ENCODE results near the gene ZNF714.
A peak's percentile ranks its signal among the peaks of the same experiment; 100 is the strongest.

ZNF714 gene

DNA sequence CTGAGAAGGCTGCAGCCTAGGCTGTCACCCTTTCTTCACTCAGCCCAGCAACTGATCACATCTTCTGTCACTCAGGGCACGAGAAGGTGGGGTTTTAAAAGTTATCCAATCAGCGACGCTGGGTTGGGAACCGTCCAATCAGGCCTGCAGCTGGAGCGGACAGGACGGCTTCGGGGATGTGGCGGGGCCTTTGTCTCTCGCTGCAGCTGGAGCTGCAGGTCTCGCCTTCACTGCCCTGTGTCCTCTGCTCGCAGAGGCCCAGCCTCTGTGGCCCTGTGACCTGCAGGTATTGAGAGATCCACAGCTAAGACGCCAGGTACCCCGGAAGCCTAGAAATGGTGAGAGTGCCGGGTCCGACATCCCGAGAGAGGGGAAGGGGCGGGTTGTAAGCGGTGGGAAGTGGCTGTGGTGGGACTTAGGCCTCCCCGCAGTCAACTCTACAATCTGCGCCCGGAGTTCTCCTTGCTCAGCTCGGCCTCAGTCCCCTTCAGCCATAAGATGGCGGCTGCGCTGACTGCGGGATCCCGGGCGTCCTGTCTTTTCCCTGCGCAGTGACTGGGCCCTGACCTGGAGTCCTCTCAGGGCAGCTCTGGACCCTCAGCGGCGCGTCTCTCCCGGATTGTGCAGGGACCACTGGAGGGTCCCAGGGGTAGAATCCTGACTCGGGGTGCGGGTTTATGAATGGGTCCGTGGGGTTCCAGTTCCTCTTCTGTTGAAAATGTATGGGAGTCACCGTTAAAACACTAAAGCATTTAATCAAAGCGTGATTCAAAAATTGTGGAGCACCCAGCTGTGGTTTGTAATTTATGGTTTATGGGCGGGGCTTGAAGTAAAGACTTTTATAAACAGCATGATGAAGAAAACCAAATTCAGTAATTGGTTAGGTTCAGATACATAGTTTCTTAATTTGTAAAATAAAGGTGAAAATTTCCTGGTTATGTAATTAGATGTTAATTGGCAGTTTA is at the start of gene ZNF714:
Gene ZNF714 (plus strand): TSS at position 193 of the 965 bp plus-strand sequence. CDS start 16,066 bp downstream, outside the sequence.
- peak; percentile 100 for ATAC-seq

DNA sequence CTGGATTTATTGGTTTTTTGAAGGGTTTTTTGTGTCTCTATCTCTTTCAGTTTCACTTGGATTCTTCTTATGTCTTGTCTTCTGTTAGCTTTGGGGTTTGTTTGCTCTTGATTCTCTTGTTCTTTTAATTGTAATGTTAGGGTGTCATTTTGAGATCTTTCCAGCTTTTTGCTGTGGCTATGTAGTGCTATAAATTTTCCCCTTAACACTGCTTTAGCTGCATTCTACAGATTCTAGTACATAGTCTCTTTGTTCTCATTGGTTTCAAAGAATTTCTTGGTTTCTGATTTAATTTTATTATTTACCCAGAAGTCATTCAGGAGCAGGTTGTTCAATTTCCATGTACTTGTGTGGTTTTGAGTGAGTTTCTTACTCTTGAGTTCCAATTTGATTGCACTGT is 37.0 kb upstream of the ZNF714 start:
- ATAC-seq = no peak

DNA sequence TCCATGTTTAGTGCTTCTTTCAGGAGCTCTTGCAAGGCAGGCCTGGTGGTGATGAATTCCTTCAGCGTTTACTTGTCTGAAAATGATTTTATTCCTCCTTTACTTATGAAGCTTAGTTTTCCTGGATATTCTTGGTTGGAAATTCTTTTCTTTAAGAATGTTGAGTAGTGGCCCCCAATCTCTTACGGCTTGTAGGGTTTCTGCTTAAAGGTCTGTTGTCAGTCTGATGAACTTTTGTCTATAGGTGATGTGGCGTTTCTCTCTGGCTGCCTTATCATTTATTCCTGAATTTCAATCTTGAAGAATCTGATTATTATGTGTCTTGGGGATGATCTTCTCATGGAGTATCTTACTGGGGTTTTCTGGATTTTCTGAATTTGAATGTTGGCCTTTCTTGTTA is 35.5 kb upstream of the ZNF714 start:
- ATAC-seq = no peak

DNA sequence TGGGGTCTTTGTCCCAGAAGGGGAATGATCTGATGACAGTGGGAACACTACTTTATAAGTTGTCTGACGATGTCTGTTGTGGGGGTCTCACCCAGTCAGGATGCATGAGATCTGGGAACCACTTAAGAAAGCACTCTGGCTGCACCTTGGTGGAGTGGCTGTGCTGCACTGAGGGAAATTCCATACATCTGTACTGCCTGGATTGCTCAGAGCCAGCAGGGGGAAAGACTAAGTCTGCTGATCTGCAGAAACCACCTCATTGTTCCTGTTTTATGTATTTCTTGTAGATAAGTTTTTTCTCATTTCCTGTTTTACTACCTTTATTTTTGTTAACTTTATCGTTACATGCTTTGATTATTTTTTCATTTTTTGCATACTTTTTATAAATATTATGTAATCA is 34.3 kb upstream of the ZNF714 start:
- ATAC-seq = no peak

DNA sequence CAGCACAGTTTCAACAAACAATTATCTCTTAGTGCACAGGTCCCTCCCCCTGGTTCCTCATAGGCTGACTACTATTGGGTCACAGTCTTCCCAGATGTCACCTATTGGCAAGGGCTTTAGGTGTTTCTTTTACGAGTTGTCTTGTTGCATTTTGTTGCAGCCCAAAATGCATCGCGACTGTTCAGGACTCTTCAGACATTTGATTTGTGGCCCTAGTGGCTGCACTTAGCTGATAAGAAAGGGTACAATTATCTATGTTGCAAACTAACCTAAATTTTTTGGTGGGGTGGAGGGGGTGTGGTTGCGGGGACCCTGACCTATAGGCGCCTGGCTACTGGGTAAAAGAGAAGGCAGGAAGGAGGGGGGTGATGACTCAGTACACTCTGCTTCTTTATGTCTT is 29.1 kb upstream of the ZNF714 start:
- ATAC-seq = no peak

DNA sequence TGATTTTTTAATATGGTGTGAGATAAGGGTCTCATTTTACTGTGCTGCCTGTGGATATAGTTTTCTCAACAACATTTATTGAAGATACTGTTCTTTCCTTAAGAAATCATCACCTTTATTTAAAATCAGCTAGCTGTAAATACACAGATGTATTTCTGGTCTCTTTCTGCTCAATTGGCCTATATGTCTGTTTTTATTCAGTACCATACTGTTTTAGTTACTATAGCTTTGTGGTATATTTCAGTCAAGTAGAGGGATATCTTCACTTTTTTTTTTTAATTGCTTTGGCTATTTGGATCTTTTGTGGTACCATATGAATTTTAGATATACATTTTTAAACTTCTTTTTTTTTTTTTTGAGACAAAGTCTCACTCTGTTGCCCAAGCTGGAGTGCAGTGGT is 16.7 kb upstream of the ZNF714 start:
- no peak for ATAC-seq

DNA sequence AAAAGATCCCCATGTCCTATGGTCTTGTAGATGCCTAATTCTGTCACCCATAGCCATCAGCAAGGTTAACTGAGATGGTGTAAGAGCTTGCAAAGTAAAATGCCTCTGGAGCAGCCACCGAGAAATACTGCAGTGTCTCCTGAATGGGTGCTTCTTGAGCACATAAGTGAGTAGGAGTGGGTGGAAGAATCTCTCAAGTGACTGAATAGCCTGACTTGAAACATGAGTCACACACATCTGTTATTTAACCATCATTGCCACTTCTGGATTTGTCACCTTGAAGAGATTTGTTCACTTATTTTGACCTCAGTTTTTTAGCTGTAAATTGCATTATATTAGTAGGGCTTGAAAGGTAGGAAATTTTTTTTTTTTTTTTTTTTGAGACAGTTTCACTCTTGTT is 2.3 kb downstream of the ZNF714 start:
- peak; percentile 51 to 53 for ATAC-seq

DNA sequence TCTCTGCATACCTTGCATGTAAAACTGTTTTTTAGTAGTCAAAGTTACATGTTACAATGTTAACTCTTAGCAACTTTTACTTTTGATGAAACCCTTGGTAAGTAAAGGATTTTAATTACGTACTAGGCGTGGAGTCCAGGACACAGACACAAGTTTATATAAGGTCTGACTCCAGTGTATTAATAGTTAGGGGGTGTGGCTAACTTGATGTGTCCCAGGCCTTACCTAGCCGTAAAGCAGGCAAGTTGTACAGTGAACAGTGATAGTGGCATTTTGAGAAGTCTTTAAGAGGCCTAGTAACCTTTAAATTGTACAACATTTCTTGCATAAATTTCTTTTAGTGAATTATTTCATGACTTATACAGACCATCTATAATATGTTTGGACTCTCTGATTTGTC is 5.9 kb downstream of the ZNF714 start:
- ATAC-seq = no peak

DNA sequence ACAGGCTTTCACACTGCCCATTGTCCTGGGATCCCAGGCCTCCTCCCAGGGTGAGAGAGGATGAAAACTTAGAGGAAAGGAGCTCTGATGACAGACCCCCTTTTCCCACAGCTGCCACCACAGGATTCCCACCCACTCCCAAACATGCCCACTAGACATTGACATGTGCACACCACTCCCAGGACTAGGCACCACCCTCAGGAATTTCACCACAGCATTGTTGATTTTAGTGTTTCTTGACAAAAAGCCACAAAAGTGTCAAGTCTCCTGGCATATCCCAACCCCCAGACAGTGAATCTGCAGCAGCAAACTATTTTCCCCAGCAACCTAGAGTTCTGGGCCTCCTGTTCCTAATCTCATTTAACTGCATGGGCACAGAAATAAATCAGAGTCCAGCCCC is 10.1 kb downstream of the ZNF714 start:
- no peak for ATAC-seq

DNA sequence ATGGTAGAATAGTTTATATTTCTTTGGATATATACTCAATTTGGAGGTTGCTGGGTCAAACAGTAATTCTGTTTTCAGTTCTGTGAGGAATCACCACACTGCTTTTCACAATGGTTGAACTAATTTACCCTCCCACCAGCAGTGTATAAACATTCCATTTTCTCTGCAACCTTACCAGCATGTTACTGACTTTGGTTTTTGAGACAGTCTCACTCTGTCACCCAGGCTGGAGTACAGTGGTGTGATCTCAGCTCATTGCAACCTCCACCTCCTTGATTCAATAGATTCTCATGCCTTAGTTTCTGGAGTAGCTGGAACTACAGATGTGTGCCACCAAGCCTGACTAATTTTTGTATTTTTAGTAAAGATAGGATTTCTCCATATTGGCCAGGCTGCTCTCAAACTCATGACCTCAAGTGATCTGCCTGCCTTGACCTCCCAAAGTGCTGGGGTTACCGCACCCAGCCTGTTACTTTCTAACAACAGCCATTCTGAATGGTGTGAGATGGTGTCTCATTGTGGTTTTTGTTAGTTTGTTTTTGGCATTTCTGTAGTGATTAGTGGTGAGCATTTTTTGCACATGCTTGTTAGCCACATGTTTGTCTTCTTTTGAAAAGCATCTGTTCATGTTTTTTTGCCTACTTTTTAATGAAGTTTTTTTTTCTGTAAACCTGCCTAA is 12.5 kb downstream of the ZNF714 start:
- ATAC-seq = no peak

DNA sequence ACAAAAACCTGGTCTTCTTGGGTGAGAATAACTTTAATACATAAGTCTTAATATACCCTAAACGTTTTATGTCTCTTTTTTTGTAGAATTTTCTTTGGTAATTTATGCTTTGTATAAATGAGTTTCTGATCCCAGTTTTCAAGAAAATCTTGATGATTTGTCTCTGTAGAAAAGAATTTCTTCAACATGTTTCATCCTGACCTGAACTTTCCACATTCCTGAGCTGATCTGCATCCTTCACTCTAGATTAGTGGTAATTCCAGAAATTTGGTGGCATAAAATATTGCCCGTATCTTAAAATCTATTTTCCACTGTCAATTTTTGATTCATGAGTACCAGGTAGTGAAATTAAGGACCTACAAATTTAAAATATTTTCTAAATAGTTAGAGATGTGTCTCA is 16.3 kb downstream of the ZNF714 start:
- no peak for ATAC-seq

DNA sequence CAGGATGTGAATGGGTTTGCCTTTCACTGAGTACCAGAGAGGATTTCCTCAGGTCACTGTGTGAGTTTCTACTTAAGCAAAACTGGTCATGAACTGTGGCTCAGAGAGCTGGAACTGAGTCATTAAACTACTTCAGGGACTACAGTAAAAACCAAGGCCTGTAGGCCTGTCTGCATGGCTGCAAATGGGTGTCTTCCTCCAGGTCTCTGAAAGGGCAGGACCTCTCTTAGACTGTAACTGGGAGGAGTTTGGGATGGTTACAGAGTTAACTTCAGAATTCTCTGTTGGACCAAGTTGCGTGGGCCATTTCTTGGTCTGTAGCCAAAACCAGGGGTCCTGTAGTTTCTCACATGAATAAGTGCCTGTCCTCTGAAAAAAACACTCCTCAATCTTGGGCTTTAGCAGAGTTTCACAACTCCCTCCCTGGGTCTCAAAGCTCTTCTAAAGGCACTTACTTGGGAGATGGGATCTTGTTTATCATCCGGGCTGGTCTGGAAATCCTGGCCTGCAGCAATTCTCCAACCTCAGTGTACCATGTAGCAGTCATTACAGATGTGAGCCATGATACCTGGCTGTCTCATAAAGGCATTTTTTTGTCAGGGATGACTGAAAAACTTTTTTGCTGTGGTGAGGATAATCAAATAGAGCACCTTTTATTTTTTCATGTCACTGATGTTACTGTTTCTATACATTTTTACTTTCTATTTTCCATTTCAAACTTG is 19.7 kb downstream of the ZNF714 start:
- no peak for ATAC-seq

DNA sequence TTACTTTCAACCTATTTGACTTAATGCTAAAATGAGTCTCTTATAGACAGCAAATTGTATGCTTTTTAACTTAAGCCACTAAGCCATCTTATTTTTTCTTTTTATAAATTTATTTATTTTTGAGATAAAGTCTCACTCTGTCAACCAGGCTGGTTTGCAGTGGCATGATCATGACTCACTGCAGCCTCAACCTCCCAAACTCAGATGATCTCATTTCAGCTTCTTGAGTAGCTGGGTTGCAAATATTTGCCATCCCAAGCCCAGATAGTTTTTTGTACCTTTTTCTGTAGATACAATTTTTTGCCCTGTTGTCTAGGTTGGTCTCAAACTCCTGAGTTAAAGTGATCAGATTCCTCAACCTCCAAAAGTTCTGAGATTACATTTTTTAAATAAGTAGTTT is 27.1 kb downstream of the ZNF714 start:
- ATAC-seq = no peak

DNA sequence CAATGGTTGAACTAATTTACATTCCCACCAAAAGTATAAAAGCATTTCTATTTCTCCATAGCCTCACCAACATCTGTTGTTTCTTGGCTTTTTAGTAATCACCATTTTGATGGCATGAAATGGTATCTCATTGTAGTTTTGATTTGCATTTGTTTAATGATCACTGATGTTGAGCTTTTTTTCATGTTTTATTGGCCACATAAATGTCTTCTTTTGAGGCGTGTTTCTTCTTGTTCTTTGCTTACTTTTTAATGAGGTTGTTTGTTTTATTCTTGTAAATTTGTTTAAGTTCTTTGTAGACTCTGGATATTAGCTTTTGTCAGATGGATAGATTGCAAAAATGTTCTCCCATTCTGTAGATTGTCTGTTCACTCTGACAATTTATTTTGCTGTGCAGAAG is 28.2 kb downstream of the ZNF714 start:
- no peak for ATAC-seq

DNA sequence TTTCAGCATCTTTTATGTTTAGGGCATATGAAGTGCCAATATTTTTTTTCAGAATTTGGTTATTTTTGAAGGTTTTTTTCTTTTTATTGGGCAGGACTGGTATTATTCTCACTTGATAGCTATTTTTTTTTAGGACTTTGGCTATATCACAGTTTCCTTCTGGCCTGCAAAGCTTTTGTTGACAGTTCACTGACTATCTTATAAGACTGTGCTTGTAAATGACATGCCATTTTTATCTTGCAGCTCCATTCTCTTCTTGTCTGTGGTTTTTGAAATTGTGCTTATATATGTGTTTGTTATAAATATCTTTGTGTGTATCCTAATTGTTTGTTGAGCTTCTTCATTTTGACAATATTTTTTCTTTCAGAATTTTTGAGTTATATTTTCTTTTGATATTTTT is 33.4 kb downstream of the ZNF714 start:
- no peak for ATAC-seq

DNA sequence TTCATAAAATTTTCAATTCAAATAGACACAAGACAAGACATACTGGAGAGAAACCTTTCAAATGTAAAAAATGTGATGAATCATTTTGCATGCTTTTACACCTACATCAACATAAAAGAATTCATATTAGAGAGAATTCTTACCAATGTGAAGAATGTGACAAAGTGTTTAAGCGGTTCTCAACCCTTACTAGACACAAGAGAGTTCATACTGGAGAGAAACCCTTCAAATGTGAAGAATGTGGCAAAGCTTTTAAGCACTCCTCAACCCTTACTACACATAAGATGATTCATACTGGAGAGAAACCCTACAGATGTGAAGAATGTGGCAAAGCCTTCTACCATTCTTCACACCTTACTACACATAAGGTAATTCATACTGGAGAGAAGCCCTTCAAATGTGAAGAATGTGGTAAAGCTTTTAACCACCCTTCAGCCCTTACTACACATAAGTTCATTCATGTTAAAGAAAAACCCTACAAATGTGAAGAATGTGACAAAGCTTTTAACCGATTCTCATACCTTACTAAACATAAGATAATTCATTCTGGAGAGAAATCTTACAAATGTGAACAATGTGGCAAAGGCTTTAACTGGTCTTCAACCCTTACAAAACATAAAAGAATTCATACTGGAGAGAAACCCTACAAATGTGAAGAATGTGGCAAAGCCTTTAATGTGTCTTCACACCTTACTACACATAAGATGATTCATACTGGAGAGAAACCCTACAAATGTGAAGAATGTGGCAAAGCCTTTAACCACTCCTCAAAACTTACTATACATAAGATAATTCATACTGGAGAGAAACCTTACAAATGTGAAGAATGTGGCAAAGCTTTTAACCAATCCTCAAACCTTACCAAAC is 35.3 kb downstream of the ZNF714 start:
- no peak for ATAC-seq

DNA sequence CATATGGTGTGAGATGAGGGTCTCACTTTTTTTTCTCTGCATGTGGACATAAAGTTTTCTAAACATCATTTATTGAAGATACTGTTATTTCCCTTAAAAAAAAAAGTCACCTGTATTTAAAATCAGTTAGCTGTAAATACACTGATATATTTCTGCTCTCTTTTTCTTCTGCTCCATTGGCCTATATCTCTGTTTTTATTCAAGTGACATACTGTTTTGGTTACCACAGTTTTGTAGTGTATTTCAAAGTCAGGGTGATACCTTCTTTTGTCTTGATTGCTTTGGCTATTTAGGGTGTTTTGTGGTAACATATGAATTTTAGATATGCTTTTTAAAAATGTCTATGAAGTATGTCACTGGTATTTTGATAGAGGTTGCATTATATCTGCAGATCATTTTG is 44.1 kb downstream of the ZNF714 start:
- no peak for ATAC-seq

DNA sequence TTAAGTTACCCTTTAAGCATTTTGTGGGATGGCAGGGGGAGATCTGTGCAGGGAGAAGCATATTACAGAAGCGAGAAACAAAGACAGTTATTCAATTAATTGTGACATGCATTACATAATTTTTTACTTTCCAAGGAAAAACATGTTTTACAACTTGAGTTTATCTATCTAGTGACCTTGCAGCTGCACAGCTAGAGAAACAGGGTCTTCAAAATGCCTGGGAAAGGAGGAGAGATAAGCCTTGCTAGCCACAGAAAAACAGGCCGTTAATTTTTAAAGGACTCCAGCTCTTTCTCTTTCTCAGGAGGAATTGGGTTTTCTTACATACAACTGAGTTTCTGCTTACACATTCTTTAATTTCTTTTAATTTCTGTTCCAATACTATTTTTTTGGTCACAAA is 45.0 kb downstream of the ZNF714 start:
- ATAC-seq = no peak

DNA sequence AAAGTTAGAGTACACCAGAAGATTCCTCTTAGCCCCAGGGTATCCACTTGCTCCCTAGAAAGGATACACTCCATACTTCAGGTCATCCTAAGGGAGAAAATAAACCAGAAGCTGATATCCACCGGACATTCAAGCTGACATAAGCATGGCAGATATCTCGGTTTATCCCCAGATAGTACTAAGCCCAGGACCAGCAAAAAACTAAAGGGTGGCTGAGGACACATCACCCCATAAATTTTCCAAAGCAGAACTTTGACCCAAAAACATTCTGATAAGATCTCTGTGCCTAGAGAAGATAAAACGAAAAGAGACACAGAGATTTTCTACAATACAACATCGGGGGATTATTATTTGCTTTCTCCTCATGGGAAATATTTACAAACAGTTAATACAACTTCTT is 45.9 kb downstream of the ZNF714 start:
- ATAC-seq = no peak

DNA sequence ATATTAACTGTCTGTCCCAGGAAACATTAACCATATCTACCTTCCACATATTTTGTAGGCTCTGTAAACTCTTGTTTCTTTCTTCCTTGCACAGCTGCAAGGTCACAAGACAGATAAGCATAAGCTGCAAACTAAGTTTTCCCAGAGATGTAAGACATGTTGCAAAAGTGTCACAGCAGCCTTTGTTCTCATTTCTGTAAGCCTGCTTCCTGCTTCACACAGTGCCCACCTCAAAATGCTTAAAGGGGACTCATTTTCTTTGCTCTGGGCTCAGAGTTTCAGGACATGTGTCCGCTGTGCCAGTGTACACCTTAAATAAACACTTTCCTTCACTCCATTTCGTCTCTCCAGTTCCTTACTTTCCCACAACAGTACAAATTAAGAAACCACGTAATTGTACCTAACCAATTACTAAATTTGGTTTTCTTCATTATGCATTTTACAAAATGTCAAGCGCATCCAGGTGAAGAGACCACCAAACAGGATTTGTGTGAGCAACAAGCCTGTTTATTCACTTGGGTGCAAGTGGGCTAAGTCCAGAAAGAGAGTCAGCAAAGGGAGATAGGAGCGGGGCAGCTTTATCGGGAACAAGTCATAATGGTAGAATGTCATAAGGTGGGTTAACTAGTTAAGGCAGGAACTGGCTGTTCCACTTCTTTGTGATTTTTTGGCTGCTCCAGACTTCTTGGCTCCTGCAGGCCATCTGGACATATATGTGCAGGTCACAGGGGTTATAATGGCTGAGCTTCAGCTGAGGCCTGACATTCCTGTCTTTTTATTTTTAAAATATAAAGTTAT is 47.1 kb downstream of the ZNF714 start:
- ATAC-seq = no peak

DNA sequence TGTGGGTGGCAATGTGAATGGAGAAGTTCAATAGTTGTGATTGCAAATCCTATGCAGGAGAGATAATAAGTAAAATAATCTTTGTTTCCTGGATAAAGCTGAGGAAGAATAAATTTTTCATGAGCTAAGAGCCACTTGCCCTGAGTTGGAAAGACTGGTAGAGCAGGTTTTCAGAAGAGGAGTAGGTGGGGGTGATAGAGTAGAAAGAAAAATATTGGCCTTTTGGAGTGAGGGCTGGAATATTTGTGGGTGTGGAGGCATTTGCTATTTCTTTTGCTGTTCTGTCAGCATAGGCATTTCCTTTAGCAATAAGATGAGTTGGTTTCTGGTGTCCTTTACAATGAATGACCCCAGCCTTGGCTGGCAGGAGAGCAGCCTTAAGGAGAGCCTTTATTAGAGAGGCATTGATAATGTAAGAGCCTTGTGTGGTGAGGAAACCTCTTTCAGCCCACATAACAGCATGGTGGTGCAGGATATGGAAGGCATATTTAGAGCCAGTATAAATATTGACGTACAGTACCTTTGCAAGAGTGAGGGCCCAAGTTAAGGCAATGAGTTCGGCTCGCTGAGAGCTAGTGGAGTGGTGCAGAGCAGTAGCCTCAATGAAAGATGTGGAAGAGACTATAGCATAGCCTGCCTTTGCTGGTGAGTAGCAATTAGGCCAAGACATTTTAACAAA is 48.2 kb downstream of the ZNF714 start:
- no peak for ATAC-seq
